Frontal cortex (tissue), 4 donors: ENCODE measurements around the gene ARHGAP22. TPM values are rescaled to one million over a fixed set of nuclear protein-coding genes. Genes with fewer than 3 reads are reported as not detected.

Source experiments
- DNase-seq, 2 donors: peaks; one replicate each; pipeline ENCODE4 v3.0.0; 2012; ENCODE audit warnings: low spot score in 2 of 2
- FAIRE-seq: peaks from 2 replicates; lab custom pipeline; 2012; peaks lifted over from hg19 to GRCh38; lab: Jason Lieb, UNC
- total RNA-seq: library from RNA; depleted of rRNA; stranded (reverse); fragments of >200 nt; gene quantifications from one replicate; pipeline ENCODE4 v1.2.3, GENCODE V29; 2014
- donor health status: control.
- donor health status: control.
- donor health status: control.

ARHGAP22 gene
- total RNA-seq, 1 donor from 2014 or later = 1.6 TPM

- FAIRE-seq (no peak), DNase-seq (no peak)
These were observed 85.2 kb downstream of the ARHGAP22 start for GRCh38 chr10:48519481-48520183.

- FAIRE-seq (no peak), DNase-seq (no peak)
These were observed 85.9 kb downstream of the ARHGAP22 start for GRCh38 chr10:48518986-48519385.

GRCh38 chr10:48517911-48518811, 86.7 kb downstream of the ARHGAP22 start:
- FAIRE-seq = no peak
- DNase-seq = no peak

- FAIRE-seq = no peak
- no peak for DNase-seq
These were observed 87.4 kb downstream of the ARHGAP22 start for GRCh38 chr10:48517482-48517881.

DNA sequence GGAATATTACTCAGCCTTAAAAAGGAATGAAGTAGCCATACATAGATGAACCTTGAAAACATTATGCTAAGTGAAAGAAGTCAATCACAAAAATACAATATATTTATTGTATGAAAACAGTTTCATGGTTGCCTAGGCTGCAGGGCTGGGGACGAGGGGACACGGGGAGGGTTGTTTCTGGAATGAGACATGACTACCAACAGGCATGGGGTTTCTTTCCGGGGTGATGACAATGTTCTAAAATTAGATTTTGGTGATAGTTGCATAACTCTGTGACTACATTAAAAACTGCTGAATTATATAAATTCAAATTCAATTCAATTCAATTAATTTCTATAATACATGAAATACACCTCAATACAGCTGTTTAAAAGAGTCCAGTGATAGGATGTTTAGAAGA, 88.0 kb downstream of the ARHGAP22 start:
- DNase-seq (no peak), FAIRE-seq (no peak)

- peak; percentile 72 for FAIRE-seq
- DNase-seq = no peak
These were observed 90.0 kb downstream of the ARHGAP22 start for GRCh38 chr10:48514916-48515315.

GRCh38 chr10:48514255-48514654, 90.6 kb downstream of the ARHGAP22 start:
- FAIRE-seq = no peak

DNA sequence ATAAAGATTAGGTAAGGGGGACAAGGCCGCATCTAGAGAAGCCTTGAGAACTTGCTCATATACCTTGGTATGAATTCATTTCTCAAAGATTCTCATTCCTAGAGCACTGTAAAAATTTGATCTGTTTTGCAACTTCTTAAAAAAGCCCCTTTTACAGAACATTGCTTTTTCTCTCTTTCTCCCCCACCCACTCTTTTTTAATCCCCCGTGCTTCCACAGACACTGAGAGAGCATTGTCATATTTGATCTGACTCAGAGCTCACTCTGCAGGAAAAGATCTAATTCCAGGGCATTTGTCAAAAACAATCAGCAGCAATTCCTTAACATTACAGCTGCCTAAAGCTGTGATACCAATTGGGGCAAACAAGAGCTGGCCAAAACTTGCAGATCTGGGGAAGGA, 92.0 kb downstream of the ARHGAP22 start:
- FAIRE-seq (no peak), DNase-seq (no peak)

More at GRCh38 chr10:48514255-48514654, 90.6 kb downstream of the ARHGAP22 start:
- DNase-seq = no peak

DNA sequence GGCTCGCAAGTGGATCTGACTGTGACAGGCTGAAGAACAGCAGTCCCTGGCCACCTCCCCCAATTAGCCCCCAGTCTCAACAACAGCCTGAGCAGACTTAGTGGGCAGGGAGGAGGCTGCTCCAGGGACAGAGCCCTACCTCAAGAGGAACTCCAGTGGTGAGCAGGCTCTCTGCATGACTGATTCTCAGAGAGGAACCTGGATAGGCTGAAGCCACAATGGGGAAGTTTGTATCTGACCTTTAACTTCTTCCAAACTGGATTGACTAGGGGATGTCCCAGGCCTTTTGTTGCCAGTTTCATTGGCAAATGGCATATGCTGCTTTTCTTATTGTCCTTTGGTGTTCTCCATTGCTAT, 93.0 kb downstream of the ARHGAP22 start:
- DNase-seq (no peak), FAIRE-seq (no peak)

- no peak for FAIRE-seq
- no peak for DNase-seq
These were observed 93.6 kb downstream of the ARHGAP22 start for GRCh38 chr10:48511066-48511874.

DNA sequence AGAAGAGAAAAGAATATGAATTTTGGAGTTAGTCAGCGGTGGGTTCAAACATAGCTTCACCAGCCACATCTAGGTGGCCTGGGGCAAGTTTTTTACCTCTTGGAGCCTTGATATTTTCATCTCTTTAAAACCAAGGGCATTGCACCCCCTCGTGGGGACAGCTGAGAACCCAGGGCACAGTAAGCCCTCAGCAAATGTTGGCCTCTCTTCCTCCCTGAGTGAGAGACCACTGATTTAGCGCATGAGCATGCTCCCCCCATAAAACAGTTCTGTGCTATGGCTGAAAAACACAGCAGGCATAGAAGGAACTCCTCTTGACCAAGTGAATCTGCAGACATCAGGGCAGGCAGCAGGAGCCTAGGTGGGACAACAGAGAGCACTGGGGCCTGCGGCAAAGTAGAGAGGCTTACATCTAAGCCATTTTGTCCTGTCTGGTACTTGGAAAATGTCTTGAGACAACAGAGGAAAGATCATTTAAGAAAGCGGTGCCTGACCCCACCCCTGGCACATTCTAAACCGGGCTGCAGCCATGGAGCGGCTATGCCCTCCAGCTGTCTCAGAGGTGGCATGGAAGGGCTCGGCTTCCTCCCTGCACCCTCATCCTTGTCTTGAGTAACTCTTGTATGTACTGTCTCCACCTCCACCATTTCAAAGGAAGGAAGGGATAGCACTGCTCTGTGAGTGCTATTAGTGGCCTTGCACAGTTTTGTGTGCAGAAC, 94.7 kb downstream of the ARHGAP22 start:
- FAIRE-seq (no peak), DNase-seq (no peak)

DNA sequence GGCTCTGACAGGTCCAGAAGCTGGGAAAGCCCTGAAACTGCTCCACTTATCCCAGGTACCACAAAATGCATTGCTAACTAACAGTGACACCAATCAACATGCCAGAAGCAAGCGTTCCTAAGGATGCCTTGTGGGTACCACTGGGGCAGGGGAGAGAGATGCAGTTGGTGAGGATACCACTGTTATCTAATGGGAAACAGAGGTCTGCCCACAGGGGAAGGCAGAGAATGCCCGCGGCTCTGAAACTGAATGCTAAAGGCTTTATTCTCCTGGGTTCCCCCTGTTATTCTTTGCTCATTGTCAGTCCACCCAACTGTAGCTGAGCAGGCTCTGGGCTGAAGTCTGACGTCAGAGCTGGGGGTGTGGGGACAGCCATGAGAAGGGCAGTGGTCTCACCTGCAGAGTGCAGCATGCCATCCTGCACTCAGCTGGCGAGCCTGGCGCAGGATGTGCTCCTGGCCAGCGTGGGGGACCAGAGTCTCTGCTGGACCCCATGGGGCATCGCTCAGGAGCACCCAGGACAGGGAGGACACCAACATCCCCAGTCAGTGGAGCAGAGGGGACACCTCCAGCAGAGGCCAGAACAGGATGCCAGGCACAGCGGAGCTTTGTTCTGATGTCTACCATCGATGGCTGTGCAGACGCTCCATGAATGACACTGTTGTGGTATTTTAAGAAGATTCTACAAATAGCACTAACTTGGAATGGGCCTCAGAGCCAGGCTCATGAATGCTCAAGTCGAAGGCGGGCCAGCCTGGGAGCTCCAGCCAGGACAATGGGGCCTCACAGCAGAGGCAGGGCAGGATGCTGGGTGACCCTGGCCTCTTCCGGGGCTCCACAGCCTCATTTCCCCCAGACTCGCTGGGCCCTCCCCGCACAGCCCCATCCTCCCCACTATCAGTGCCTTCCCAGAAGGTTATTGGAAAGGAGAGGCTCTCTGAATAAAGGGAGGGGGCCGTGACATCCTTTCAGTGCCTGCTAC, 95.8 kb downstream of the ARHGAP22 start:
- FAIRE-seq (no peak), DNase-seq (no peak)

- no peak for DNase-seq
- FAIRE-seq = no peak
These were observed 96.7 kb downstream of the ARHGAP22 start for GRCh38 chr10:48507933-48508790.

- FAIRE-seq = no peak
These were observed 97.4 kb downstream of the ARHGAP22 start for GRCh38 chr10:48507494-48507893.

DNA sequence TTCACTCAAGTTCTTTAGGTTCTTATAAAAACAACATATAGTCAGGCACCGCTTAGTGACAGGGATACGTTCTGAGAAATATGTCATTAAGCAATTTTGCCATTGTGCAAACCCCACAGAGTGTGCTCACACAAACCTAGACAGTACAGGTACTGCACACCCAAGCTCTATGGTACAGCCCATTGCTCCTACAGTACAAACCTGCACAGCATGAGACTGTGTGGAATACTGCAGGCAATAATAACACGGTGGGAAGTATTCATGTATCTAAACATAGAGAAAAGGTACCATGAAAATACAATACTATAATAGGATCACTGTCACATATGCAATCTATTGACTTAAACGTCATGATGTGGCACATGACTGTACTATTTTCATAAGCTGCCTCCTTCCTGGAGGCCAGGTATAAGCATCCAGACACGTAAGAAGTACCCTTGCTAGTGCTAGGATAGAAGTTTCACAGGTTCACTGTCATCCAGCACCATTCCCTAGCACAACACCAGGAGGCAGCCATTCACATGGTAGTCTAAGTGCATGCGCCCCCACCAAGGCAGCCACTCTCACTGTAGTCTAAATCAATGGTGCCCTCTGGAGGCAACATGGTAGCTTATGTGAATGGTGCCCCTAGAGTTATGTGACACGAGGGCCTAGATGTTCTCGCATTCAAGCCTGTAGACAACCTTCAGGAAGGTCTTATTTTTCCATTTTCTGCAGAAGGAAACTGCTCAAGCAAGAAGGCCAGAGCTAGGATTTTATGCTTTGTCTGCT, 98.5 kb downstream of the ARHGAP22 start:
- FAIRE-seq (no peak), DNase-seq (no peak)

More at GRCh38 chr10:48507494-48507893, 97.4 kb downstream of the ARHGAP22 start:
- DNase-seq = no peak

DNA sequence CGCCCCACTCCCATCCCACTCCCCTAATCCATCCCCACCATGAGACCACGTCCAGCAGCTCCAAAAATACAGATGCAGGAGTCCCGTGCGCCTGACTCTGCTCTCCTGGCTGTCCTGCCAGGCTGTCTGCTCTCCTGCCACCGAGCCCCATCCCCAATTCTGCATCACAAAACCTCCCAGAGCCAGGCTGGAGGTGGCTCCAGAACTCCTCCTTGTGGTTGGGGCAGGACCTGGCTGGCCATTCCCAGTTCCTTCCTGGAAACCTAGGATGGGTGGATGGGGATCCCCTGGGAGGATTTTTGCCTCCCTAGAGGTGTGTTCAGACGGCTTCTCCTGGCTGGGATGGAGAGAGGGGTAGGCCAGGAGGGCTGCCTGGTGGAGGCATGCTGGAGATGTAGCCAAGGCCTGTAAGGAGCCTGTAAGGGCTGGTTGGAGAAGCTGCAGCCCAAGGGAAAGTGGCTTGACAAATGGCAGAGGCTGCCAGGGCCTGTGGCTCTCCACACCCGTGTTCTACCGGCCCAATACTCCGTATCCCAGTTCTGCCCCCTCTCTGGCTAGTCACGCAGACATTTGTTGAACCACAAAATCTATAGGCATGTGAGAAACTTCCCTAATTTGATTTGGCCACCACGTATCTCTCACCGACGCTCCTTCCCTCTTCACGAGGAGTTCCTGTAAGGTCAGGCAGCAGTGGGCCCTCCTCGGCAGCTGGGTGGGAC, 99.3 kb downstream of the ARHGAP22 start:
- no peak for DNase-seq
- FAIRE-seq = no peak
